ENCODE measurements around the gene MAFG. TPM values are rescaled to one million over a fixed set of nuclear protein-coding genes. Genes with fewer than 3 reads are reported as not detected.
"Not testable (repeated sequence)": the region's sequence is repeated elsewhere in the genome, so short reads cannot be mapped to it uniquely, and the experiment has no call there.

MAFG gene
- polyA plus RNA-seq, 4 donors = 7.6 to 17.1 (median 12.8) TPM

DNA sequence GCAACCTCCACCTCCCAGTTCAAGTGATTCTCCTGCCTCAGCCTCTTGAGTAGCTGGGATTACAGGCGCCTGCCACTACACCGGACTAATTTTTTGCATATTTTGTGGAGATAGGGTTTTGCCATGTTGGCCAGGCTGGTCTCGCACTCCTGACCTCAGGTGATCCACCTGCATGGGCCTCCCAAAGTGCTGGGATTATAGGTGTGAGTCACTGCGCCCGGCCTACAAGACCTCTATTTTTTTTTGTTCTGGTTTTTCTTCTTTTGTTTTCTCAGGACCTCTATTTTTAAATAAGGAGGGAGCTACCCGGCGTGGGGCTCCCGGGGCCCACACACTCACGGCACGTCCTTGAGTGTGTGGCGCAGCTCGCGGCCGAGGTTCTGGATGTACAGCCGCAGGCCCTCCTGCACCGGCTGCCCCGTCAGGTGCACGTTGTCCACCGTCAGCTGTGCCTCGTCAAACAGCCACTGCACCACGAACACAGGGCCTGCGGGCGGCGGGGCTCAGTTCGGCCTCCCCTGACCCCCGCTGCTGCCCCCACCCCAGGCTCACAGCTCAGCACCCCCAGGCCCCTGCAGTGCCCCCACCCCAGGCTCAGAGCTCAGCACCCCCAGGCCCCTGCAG is 27.6 kb upstream of the MAFG start:
- Histone ChIP-seq H3K9me3 (ENCODE audit: control insufficient read depth in 2 of 2, insufficient read depth in 1 of 2, low read depth in 1 of 2, low read length in 1 of 2) (no peaks in the 10 kb centered on the region), H3K27ac (ENCODE audit: low read depth in 1 of 3, low read length in 2 of 3) (no peak overlapping the region), H3K4me1 (ENCODE audit: control insufficient read depth in 3 of 3, insufficient read depth in 2 of 3, low read depth in 1 of 3, low read length in 2 of 3) (no peaks in the 10 kb centered on the region), H3K27me3 (ENCODE audit: control insufficient read depth in 3 of 3, insufficient read depth in 3 of 3, low read length in 3 of 3) (peaks cover 2 to 27% (median 6%) of the 10 kb centered on the region in 3 donors), H3K36me3 (ENCODE audit: control insufficient read depth in 3 of 3, insufficient read depth in 2 of 3, low read depth in 1 of 3, low read length in 3 of 3) (peaks cover 0 to 4% (median 0%) of the 10 kb centered on the region in 3 donors), H3K4me3 (ENCODE audit: low read depth in 1 of 3, low read length in 3 of 3) (no peak overlapping the region)
- no peak for DNase-seq
- FAIRE-seq = no peak
- 90 to 95% (median 95%) methylated on average over 25 to 26 of the region's 26 CpGs for WGBS, 3 donors

DNA sequence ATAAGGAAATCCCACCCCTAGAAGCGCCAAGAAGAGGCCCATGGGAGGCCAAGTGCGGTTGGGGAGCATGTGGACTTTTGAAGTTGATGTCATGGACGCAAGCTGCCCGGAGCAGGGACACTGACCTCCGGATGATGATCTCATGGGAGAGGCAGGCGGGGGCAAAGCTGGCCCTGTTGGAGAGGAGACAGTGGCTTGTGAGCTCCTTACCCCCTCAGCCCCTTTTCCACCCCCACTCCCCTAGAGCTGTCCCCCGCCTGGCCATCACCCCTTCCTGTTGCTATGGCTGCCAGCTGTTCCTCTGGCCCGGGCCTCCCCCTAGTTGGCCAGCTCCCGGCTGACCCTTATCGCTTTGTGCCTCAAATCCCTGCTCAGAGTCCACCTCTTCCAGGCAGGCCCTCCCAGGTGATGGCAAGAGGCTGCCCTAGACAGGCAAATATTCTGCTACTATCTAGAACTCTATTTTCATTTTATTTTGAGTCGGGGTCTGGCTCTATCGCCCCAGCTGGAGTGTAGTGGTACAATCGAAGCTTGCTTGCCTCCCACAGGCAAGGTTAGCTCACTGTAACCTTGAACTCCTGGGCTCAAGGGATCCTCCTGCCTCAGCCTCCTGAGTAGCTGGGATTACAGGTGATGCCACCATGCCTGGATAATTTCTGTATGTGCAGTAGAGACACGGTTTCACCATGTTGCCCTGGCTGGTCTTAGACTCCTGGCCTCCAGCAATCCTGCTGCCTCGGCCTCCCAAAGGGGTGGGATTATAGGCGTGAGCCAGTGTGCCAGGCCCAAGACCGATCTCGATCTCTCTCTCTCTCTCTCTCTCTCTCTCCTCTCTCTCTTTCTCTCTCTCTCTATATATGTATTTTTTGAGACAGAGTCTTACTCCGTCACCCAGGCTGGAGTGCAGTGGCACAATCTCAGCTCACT is 26.9 kb upstream of the MAFG start:
- Histone ChIP-seq H3K27ac (ENCODE audit: low read depth in 1 of 3, low read length in 2 of 3) (no peak overlapping the region), H3K4me3 (ENCODE audit: low read depth in 1 of 3, low read length in 3 of 3) (no peak overlapping the region), H3K36me3 (ENCODE audit: control insufficient read depth in 3 of 3, insufficient read depth in 2 of 3, low read depth in 1 of 3, low read length in 3 of 3) (peaks cover 0 to 4% (median 0%) of the 10 kb centered on the region in 3 donors), H3K27me3 (ENCODE audit: control insufficient read depth in 3 of 3, insufficient read depth in 3 of 3, low read length in 3 of 3) (peaks cover 2 to 24% (median 6%) of the 10 kb centered on the region in 3 donors), H3K9me3 (ENCODE audit: control insufficient read depth in 2 of 2, insufficient read depth in 1 of 2, low read depth in 1 of 2, low read length in 1 of 2) (no peaks in the 10 kb centered on the region), H3K4me1 (ENCODE audit: control insufficient read depth in 3 of 3, insufficient read depth in 2 of 3, low read depth in 1 of 3, low read length in 2 of 3) (no peaks in the 10 kb centered on the region)
- DNase-seq = no peak
- FAIRE-seq = no peak
- 84 to 87% (median 87%) methylated on average over 19 of the region's 19 CpGs for WGBS, 3 donors

DNA sequence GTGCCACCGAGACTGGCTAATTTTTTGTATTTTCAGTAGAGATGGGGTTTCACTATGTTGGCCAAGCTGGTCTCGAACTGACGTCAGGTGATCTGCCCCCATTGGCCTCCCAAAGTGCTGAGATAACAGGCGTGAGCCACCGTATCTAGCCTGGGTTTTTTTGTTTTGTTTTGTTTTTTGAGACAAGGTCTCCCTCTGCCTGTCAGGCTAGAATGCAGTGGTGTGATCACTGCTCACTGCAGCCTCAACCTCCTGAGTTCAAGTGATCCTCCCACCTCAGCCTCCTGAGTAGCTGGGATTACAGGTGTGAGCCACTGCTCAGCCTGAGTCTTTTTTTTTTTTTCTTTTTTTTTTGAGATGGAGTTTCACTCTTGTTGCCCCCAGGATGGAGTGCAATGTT is 25.9 kb upstream of the MAFG start:
- H3K9me3 ChIP-seq (ENCODE audit: control insufficient read depth in 2 of 2, insufficient read depth in 1 of 2, low read depth in 1 of 2, low read length in 1 of 2); DNase-seq; FAIRE-seq; H3K4me3 ChIP-seq (ENCODE audit: low read depth in 1 of 3, low read length in 3 of 3); H3K4me1 ChIP-seq (ENCODE audit: control insufficient read depth in 3 of 3, insufficient read depth in 2 of 3, low read depth in 1 of 3, low read length in 2 of 3); H3K27ac ChIP-seq (ENCODE audit: low read depth in 1 of 3, low read length in 2 of 3); H3K36me3 ChIP-seq (ENCODE audit: control insufficient read depth in 3 of 3, insufficient read depth in 2 of 3, low read depth in 1 of 3, low read length in 3 of 3): not testable (repeated sequence)
- 61 to 77% (median 67%) methylated on average over 5 of the region's 5 CpGs for WGBS, 3 donors
- H3K27me3 ChIP-seq (ENCODE audit: control insufficient read depth in 3 of 3, insufficient read depth in 3 of 3, low read length in 3 of 3) = peaks cover under 1 to 14% (median 2%) of the 10 kb centered on the region in 3 donors

DNA sequence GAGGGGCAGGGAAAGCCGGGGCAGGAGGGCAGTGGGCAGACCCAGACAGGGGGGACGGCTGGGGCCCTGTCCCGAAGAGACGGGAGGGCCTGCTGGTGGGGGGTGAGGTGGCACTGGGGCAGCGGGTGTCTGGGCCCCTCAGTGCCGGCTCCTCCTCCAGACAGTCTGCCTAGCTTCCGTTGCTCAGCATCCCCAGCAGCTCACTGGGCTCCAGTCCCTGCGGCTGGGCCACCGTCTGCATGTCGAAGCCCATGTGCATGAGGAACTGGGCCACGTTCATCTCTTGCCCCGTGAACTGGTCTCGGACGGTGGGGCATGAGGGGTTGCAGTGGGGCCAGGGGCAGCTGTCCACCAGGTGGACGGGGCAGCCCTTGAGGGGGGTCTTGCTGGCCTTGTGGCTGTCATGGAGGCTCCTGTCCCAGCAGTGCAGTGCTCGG is 25.3 kb upstream of the MAFG start:
- DNase-seq (no peak), FAIRE-seq (no peak)
- Histone ChIP-seq H3K27me3 (ENCODE audit: control insufficient read depth in 3 of 3, insufficient read depth in 3 of 3, low read length in 3 of 3) (peaks cover 0 to 8% (median 2%) of the 10 kb centered on the region in 3 donors), H3K4me1 (ENCODE audit: control insufficient read depth in 3 of 3, insufficient read depth in 2 of 3, low read depth in 1 of 3, low read length in 2 of 3) (no peaks in the 10 kb centered on the region), H3K36me3 (ENCODE audit: control insufficient read depth in 3 of 3, insufficient read depth in 2 of 3, low read depth in 1 of 3, low read length in 3 of 3) (peaks cover 0 to 4% (median 0%) of the 10 kb centered on the region in 3 donors), H3K4me3 (ENCODE audit: low read depth in 1 of 3, low read length in 3 of 3) (no peak overlapping the region), H3K9me3 (ENCODE audit: control insufficient read depth in 2 of 2, insufficient read depth in 1 of 2, low read depth in 1 of 2, low read length in 1 of 2) (no peaks in the 10 kb centered on the region), H3K27ac (ENCODE audit: low read depth in 1 of 3, low read length in 2 of 3) (no peak overlapping the region)
- WGBS, 3 donors = 74 to 88% (median 87%) methylated on average over 13 to 16 of the region's 16 CpGs

DNA sequence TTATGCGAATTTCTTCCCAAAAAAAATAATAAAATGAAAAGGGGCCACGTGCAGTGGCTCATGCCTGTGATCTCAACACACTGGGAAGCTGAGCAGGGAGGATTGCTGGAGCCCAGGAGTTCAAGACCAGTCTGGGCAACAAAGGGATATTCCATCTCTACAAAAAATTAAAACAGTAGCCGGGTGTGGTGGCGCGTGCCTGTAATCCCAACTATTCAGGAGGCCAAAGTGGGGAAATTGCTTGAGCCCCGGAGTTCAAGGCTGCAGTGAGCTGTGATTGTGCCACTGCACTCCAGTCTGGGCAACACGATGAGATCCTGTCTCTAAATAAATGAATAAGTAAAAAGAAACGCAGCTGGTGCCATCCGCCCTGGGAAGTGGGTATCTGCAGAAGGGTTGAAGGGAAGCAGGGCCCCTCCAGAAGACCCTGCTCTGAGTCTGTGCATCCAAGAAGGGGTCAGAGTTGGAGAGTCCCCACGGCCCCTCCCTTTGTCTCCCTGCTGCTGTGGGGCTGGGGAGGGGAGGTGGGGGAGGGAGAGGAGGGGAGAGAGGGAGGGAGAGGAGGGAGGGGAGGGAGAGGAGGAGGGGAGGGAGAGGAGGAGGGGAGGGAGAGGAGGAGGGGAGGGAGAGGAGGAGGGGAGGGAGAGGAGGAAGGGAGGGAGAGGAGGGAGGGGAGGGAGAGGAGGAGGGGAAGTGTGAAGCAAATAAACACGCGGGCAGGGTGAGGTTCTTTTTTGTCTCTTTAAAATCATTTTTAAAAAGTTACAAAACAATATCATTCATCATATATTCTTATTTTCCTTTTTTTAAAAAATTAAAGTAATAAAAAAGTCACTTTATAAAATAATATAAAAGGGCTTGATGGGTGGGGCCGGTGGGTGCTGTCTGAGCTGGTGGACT is 24.5 kb upstream of the MAFG start:
- FAIRE-seq = no peak
- WGBS, 3 donors = 53 to 58% (median 54%) methylated on average over 12 to 13 of the region's 13 CpGs
- H3K9me3 ChIP-seq (ENCODE audit: control insufficient read depth in 2 of 2, insufficient read depth in 1 of 2, low read depth in 1 of 2, low read length in 1 of 2) = no peaks in the 10 kb centered on the region

DNA sequence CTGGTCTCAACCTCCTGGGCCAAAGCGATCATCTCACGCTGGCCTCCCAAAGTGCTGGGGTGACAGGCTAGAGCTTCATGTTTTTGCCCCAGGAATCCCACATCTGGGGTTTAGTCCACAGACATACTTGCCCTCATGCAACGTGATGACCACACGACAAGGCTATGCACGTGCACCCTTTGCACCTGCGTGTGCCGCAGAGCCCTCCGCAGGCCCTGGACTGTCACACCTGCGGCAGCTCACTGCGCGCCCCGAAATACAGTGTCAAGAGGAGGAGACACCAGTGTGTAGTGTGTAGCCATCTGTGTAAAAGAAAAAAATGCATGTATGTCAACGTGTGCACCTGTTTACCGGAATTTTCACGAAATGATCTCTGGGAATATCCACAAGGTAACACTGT is 23.0 kb upstream of the MAFG start:
- H3K4me3 ChIP-seq (ENCODE audit: low read depth in 1 of 3, low read length in 3 of 3) = no peak overlapping the region
- H3K36me3 ChIP-seq (ENCODE audit: control insufficient read depth in 3 of 3, insufficient read depth in 2 of 3, low read depth in 1 of 3, low read length in 3 of 3) = peaks cover 0 to 4% (median 0%) of the 10 kb centered on the region in 3 donors
- no peak overlapping the region for H3K27ac ChIP-seq (ENCODE audit: low read depth in 1 of 3, low read length in 2 of 3)
- no peak for DNase-seq
- H3K9me3 ChIP-seq (ENCODE audit: control insufficient read depth in 2 of 2, insufficient read depth in 1 of 2, low read depth in 1 of 2, low read length in 1 of 2) = no peaks in the 10 kb centered on the region
- no peaks in the 10 kb centered on the region for H3K4me1 ChIP-seq (ENCODE audit: control insufficient read depth in 3 of 3, insufficient read depth in 2 of 3, low read depth in 1 of 3, low read length in 2 of 3)
- no peak for FAIRE-seq
- 85 to 86% (median 85%) methylated on average over 15 of the region's 15 CpGs for WGBS, 3 donors
- H3K27me3 ChIP-seq (ENCODE audit: control insufficient read depth in 3 of 3, insufficient read depth in 3 of 3, low read length in 3 of 3) = no peaks in the 10 kb centered on the region

More for the DNA sequence above, 24.5 kb upstream of the MAFG start:
- no peaks in the 10 kb centered on the region for H3K4me1 ChIP-seq (ENCODE audit: control insufficient read depth in 3 of 3, insufficient read depth in 2 of 3, low read depth in 1 of 3, low read length in 2 of 3)
- H3K4me3 ChIP-seq (ENCODE audit: low read depth in 1 of 3, low read length in 3 of 3) = no peak overlapping the region
- DNase-seq = no peak
- H3K27me3 ChIP-seq (ENCODE audit: control insufficient read depth in 3 of 3, insufficient read depth in 3 of 3, low read length in 3 of 3) = peaks cover 0 to 2% (median 0%) of the 10 kb centered on the region in 3 donors
- peaks cover 0 to 4% (median 0%) of the 10 kb centered on the region in 3 donors for H3K36me3 ChIP-seq (ENCODE audit: control insufficient read depth in 3 of 3, insufficient read depth in 2 of 3, low read depth in 1 of 3, low read length in 3 of 3)
- H3K27ac ChIP-seq (ENCODE audit: low read depth in 1 of 3, low read length in 2 of 3) = no peak overlapping the region

DNA sequence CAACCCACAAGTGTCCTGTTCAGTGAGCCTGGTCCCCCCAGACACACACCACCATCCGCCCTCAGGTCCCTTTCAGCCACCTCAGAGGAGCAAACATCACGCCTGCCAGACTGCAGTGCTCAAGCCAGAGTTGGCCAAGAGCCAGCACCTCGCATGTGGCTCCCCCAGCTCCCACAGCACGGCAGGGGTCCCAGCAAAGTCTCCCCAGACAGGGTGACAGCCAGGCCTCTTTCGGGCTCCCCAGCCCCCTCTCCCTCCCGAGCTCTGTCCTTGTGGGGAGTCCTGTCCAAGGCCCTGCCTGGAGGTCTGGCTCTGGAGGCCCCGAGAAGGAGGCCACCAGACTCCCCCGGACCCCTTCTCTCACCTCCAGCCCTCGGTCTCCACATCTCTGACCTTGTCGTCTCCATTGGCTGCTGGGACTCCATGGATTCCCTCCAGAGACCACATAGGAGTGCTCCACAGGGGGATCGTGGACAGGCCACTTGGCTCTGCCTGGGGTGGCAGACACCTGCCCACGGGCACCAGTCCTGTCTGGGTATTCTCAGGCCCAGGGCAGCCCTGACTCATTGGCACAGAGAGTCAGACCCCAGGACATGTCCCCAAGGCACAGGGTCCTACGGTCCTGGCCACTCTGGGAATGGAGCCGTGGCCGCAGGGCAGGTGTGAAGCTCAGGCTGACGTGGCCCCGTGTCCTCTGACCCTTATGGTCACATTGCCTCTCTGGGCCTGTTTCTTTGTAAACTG is 21.3 kb upstream of the MAFG start:
- Histone ChIP-seq H3K4me1 (ENCODE audit: control insufficient read depth in 3 of 3, insufficient read depth in 2 of 3, low read depth in 1 of 3, low read length in 2 of 3) (no peaks in the 10 kb centered on the region), H3K4me3 (ENCODE audit: low read depth in 1 of 3, low read length in 3 of 3) (no peak overlapping the region), H3K27ac (ENCODE audit: low read depth in 1 of 3, low read length in 2 of 3) (no peak overlapping the region), H3K9me3 (ENCODE audit: control insufficient read depth in 2 of 2, insufficient read depth in 1 of 2, low read depth in 1 of 2, low read length in 1 of 2) (no peaks in the 10 kb centered on the region), H3K36me3 (ENCODE audit: control insufficient read depth in 3 of 3, insufficient read depth in 2 of 3, low read depth in 1 of 3, low read length in 3 of 3) (no peaks in the 10 kb centered on the region), H3K27me3 (ENCODE audit: control insufficient read depth in 3 of 3, insufficient read depth in 3 of 3, low read length in 3 of 3) (peaks cover 0 to 3% (median 0%) of the 10 kb centered on the region in 3 donors)
- 78 to 83% (median 81%) methylated on average over 17 of the region's 17 CpGs for WGBS, 3 donors
- no peak for FAIRE-seq
- no peak for DNase-seq

All from small intestine (tissue), 7 donors.